Testis (tissue), 2 donors: ENCODE data around the gene EHBP1L1.

Source experiments
- CTCF ChIP-seq, 3 experiments: fragments of 450-650 bp in 2 of 3; fragments of 200-600 bp in 1 of 3; sonication (generic) in 1 of 3; IDR thresholded peaks; one replicate each; pipeline ENCODE4 v1.5.1; 2016 to 2019; ENCODE audit warnings: antibody characterized with exemption in 3 of 3, mild to moderate bottlenecking in 2 of 3, moderate library complexity in 1 of 3
- POLR2A ChIP-seq: fragments of 450-650 bp; IDR thresholded peaks from one replicate; pipeline ENCODE4 v1.6.1; 2017; ENCODE audit warnings: antibody characterized with exemption, mild to moderate bottlenecking, moderate library complexity

GRCh38 chr11:65575568-65576231 is at the start of gene EHBP1L1:
- no peak for TF ChIP-seq CTCF (IDR thresholded peaks at IDR 0.05)
- no peak for TF ChIP-seq POLR2A
